Superior temporal gyrus (tissue), 1 donor: Measurements from ENCODE around the gene REM2.

ENCODE experiments used
- DNase-seq: peaks from one replicate; pipeline ENCODE4 v3.0.0-alpha.2; 2016; ENCODE audit errors: extremely low spot score

REM2 gene

GRCh38 chr14:22872833-22873520 lies 10.0 kb upstream of the REM2 start:
- DNase-seq = no peak

- no peak for DNase-seq
Measured at GRCh38 chr14:22875003-22875747, 7.8 kb upstream of the REM2 start.

- no peak for DNase-seq
Measured at GRCh38 chr14:22875748-22876319, 7.2 kb upstream of the REM2 start.

- DNase-seq = no peak
Measured at GRCh38 chr14:22877000-22877501, 6.0 kb upstream of the REM2 start.

GRCh38 chr14:22878271-22879246 lies 4.5 kb upstream of the REM2 start:
- no peak for DNase-seq

GRCh38 chr14:22882064-22882463 lies 958 bp upstream of the REM2 start:
- DNase-seq = no peak

- no peak for DNase-seq
Measured at GRCh38 chr14:22882529-22883172, 371 bp upstream of the REM2 start.

GRCh38 chr14:22884076-22884737 lies 1.2 kb downstream of the REM2 start:
- no peak for DNase-seq

GRCh38 chr14:22884738-22885523 lies 1.9 kb downstream of the REM2 start:
- no peak for DNase-seq

- no peak for DNase-seq
Measured at GRCh38 chr14:22885975-22886374, 3.0 kb downstream of the REM2 start.

- no peak for DNase-seq
Measured at GRCh38 chr14:22886500-22887259, 3.7 kb downstream of the REM2 start.

- no peak for DNase-seq
Measured at GRCh38 chr14:22887260-22887989, 4.4 kb downstream of the REM2 start.

- no peak for DNase-seq
Measured at GRCh38 chr14:22887990-22888378, 5.0 kb downstream of the REM2 start.

- no peak for DNase-seq
Measured at GRCh38 chr14:22888662-22889061, 5.6 kb downstream of the REM2 start.

GRCh38 chr14:22890416-22890815 lies 7.4 kb downstream of the REM2 start:
- DNase-seq = no peak

- DNase-seq = no peak
Measured at GRCh38 chr14:22892488-22892887, 9.5 kb downstream of the REM2 start.

- no peak for DNase-seq
Measured at GRCh38 chr14:22893706-22894105, 10.7 kb downstream of the REM2 start.

- DNase-seq = no peak
Measured at GRCh38 chr14:22895402-22895801, 12.4 kb downstream of the REM2 start.
